Type B pancreatic cell (in vitro differentiated cells): ENCODE data around the gene CST1. TPM values are rescaled to one million over a fixed set of nuclear protein-coding genes. Genes with fewer than 3 reads are reported as not detected.

Experiments
- DNase-seq: peaks from one replicate; pipeline ENCODE4 v3.0.0; 2021; ENCODE audit warnings: mixed read lengths; ENCODE audit not compliant: unreplicated experiment; ENCODE audit errors: extremely low spot score
- H3K27ac Mint-ChIP-seq: 2 replicates; pipeline ENCODE4 v1.8.0; 2021; ENCODE audit warnings: mild to moderate bottlenecking, mixed read lengths
- H3K27me3 Mint-ChIP-seq: 2 replicates; pipeline ENCODE4 v1.8.0; 2021; ENCODE audit warnings: mixed read lengths
- H3K36me3 Mint-ChIP-seq: 2 replicates; pipeline ENCODE4 v1.8.0; 2021; ENCODE audit warnings: mixed read lengths
- H3K4me1 Mint-ChIP-seq: one replicate; pipeline ENCODE4 v1.8.0; 2021; ENCODE audit warnings: mixed read lengths; ENCODE audit not compliant: unreplicated experiment
- H3K4me3 Mint-ChIP-seq: 2 replicates; pipeline ENCODE4 v1.8.0; 2021; ENCODE audit warnings: mild to moderate bottlenecking, mixed read lengths
- H3K9me3 Mint-ChIP-seq: 2 replicates; pipeline ENCODE4 v1.8.0; 2021; ENCODE audit warnings: mixed read lengths
- total RNA-seq: library from RNA; stranded (reverse); gene quantifications from 2 replicates; pipeline ENCODE4 v1.2.1, GENCODE V29; 2021; ENCODE audit warnings: low replicate concordance
- TF ChIP-seq, protein P1 (sequence below): fragments of 200-600 bp; sonication (generic); conservative IDR thresholded peaks from 2 replicates; pipeline ENCODE4 v1.5.0; 2021; ENCODE audit warnings: antibody characterized with exemption, mild to moderate bottlenecking

CST1 gene
- total RNA-seq, 1 donor from 2014 or later = 53.5 TPM

- Mint-ChIP-seq H3K9me3 (no peaks in the 10 kb centered on the region), H3K4me3 (no peak overlapping the region), H3K4me1 (no peaks in the 10 kb centered on the region), H3K27me3 (peaks cover 14% of the 10 kb centered on the region), H3K36me3 (no peaks in the 10 kb centered on the region), H3K27ac (no peak overlapping the region)
- TF ChIP-seq, protein P1, sequence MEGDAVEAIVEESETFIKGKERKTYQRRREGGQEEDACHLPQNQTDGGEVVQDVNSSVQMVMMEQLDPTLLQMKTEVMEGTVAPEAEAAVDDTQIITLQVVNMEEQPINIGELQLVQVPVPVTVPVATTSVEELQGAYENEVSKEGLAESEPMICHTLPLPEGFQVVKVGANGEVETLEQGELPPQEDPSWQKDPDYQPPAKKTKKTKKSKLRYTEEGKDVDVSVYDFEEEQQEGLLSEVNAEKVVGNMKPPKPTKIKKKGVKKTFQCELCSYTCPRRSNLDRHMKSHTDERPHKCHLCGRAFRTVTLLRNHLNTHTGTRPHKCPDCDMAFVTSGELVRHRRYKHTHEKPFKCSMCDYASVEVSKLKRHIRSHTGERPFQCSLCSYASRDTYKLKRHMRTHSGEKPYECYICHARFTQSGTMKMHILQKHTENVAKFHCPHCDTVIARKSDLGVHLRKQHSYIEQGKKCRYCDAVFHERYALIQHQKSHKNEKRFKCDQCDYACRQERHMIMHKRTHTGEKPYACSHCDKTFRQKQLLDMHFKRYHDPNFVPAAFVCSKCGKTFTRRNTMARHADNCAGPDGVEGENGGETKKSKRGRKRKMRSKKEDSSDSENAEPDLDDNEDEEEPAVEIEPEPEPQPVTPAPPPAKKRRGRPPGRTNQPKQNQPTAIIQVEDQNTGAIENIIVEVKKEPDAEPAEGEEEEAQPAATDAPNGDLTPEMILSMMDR = no peak
- DNase-seq = no peak
Measured at GRCh38 chr20:23702021-23702420, 48.7 kb downstream of the CST1 start.

- no peaks in the 10 kb centered on the region for H3K4me1 Mint-ChIP-seq
- H3K9me3 Mint-ChIP-seq = no peaks in the 10 kb centered on the region
- no peak for DNase-seq
- no peaks in the 10 kb centered on the region for H3K36me3 Mint-ChIP-seq
- H3K4me3 Mint-ChIP-seq = no peak overlapping the region
- H3K27me3 Mint-ChIP-seq = peaks cover 23% of the 10 kb centered on the region
- TF ChIP-seq, protein P1 = no peak
- H3K27ac Mint-ChIP-seq = no peak overlapping the region
Measured at GRCh38 chr20:23700931-23701330, 49.8 kb downstream of the CST1 start.

GRCh38 chr20:23697947-23698346 is 52.8 kb downstream of the CST1 start:
- H3K4me3 Mint-ChIP-seq = no peak overlapping the region
- H3K27ac Mint-ChIP-seq = no peak overlapping the region
- peaks cover 23% of the 10 kb centered on the region for H3K27me3 Mint-ChIP-seq
- TF ChIP-seq, protein P1 = no peak
- no peaks in the 10 kb centered on the region for H3K4me1 Mint-ChIP-seq
- DNase-seq = no peak
- H3K36me3 Mint-ChIP-seq = no peaks in the 10 kb centered on the region
- no peaks in the 10 kb centered on the region for H3K9me3 Mint-ChIP-seq

Other genes starting within 250 kb of the CST1 start
- gene CST9L, start 182.5 kb downstream of the CST1 start, total RNA-seq = not detected in 2 replicates
- not detected in 2 replicates for gene CST9, start 145.0 kb downstream of the CST1 start, total RNA-seq
- gene CST3, start 113.0 kb downstream of the CST1 start, total RNA-seq = 291 and 483 TPM in 2 replicates
- 2.1 and 56.8 TPM in 2 replicates for gene CST4, start 61.9 kb downstream of the CST1 start, total RNA-seq
- 2.6 and 8.5 TPM in 2 replicates for gene CST2, start 75.8 kb upstream of the CST1 start, total RNA-seq
- gene CST5, start 128.8 kb upstream of the CST1 start, total RNA-seq = 0.79 TPM in 1 of 2 replicates, not detected in the other
- not detected in 2 replicates for gene GGTLC1, start 237.8 kb upstream of the CST1 start, total RNA-seq